A549 (cell line): ENCODE results near the gene FOXP1. TPM values are rescaled to one million over a fixed set of nuclear protein-coding genes. Genes with fewer than 3 reads are reported as not detected.
A peak's percentile ranks its signal among the peaks of the same experiment; 100 is the strongest.

ENCODE experiments used
- ATAC-seq, 2 experiments: fragments of 200-7000 bp in 1 of 2; fragments of >200 bp in 1 of 2; cut with Nextera tagmentation in 1 of 2; cut with Tn5 transposase in 1 of 2; 3 replicates each; pipeline versions ENCODE4 v1.8.0 to v1.9.1; 2018 to 2020; ENCODE audit warnings: mild to moderate bottlenecking in 1 of 2, moderate library complexity in 1 of 2
- CTCF ChIA-PET: fragments of 300-600 bp; sonication (Branson Sonifier 250); formaldehyde crosslinking; extraction: SDS; loops from one replicate; lab custom pipeline; 2021; ENCODE audit warnings: antibody characterized with exemption, inconsistent platforms; lab: Yijun Ruan, JAX
- POLR2A ChIA-PET: fragments of 350-600 bp; formaldehyde crosslinking; extraction: SDS; loops from one replicate; lab custom pipeline; 2021; ENCODE audit warnings: antibody characterized with exemption, inconsistent platforms; lab: Yijun Ruan, JAX
- DNase-seq, 2 experiments: peaks; one replicate each; pipeline versions ENCODE4 v3.0.0 to v3.0.0-alpha.2; 2011 to 2016; ENCODE audit warnings: low read depth in 1 of 2, low spot score in 1 of 2
- FAIRE-seq: peaks from 2 replicates; lab custom pipeline; 2011; peaks lifted over from hg19 to GRCh38; lab: Jason Lieb, UNC
- H3K27ac ChIP-seq, 2 experiments: fragments of >200 bp; sonication (Bioruptor Twin); formaldehyde crosslinking; 3 replicates each; pipeline ENCODE4 v1.5.1; 2016 to 2017
- H3K4me1 ChIP-seq: fragments of >200 bp; sonication (Bioruptor Twin); formaldehyde crosslinking; 3 replicates; pipeline ENCODE4 v1.6.1; 2016
- H3K4me2 ChIP-seq: fragments of >200 bp; sonication (Bioruptor Twin); formaldehyde crosslinking; 3 replicates; pipeline ENCODE4 v1.6.1; 2016
- H3K4me3 ChIP-seq: fragments of >200 bp; sonication (Bioruptor Twin); formaldehyde crosslinking; 3 replicates; pipeline ENCODE4 v1.5.1; 2016
- H3K9me3 ChIP-seq: fragments of >200 bp; sonication (Bioruptor Twin); formaldehyde crosslinking; 3 replicates; pipeline ENCODE4 v1.6.1; 2016
- BCL3 ChIP-seq: fragments of >200 bp; sonication (Bioruptor Twin); formaldehyde crosslinking; IDR thresholded peaks from 3 replicates; pipeline ENCODE4 v1.6.1; 2016
- CBX2 ChIP-seq: fragments of 200-600 bp; sonication (generic); IDR thresholded peaks from 2 replicates; pipeline ENCODE4 v1.6.1; 2016; ENCODE audit warnings: low read depth, mild to moderate bottlenecking, borderline replicate concordance
- CBX8 ChIP-seq: fragments of 200-600 bp; sonication (generic); IDR thresholded peaks from 2 replicates; pipeline ENCODE4 v1.6.1; 2016
- CEBPB ChIP-seq, 2 experiments: fragments of >200 bp in 1 of 2; sonication (Bioruptor Twin) in 1 of 2; formaldehyde crosslinking in 1 of 2; IDR thresholded peaks; 2 replicates each; pipeline ENCODE4 v1.6.1; 2012 to 2016
- CHD2 ChIP-seq: fragments of 150-350 bp; IDR thresholded peaks from 2 replicates; pipeline ENCODE4 v1.6.1; 2014; ENCODE audit warnings: low read length; ENCODE audit not compliant: partially characterized antibody
- CHD4 ChIP-seq: fragments of 200-600 bp; sonication (generic); IDR thresholded peaks from 2 replicates; pipeline ENCODE4 v1.6.1; 2016; ENCODE audit warnings: antibody characterized with exemption, mild to moderate bottlenecking, borderline replicate concordance
- EHF ChIP-seq: fragments of 250-450 bp; sonication (Bioruptor Pico); IDR thresholded peaks from 2 replicates; pipeline ENCODE4 v1.5.0; 2020; ENCODE audit warnings: mild to moderate bottlenecking
- EHMT2 ChIP-seq: fragments of 200-600 bp; sonication (generic); IDR thresholded peaks from 2 replicates; pipeline ENCODE4 v1.6.1; 2016; ENCODE audit warnings: antibody characterized with exemption, low read depth, mild to moderate bottlenecking, moderate library complexity
- EP300 ChIP-seq, 2 experiments: fragments of >200 bp; sonication (Bioruptor Twin); formaldehyde crosslinking; IDR thresholded peaks; 2 replicates in 1 of 2; 3 replicates in 1 of 2; pipeline ENCODE4 v1.6.1; 2016 to 2017
- ESRRA ChIP-seq: fragments of 150-350 bp; IDR thresholded peaks from 2 replicates; pipeline ENCODE4 v1.6.1; 2014; ENCODE audit warnings: mild to moderate bottlenecking, low read length, borderline replicate concordance
- FOSB ChIP-seq: fragments of 250-450 bp; sonication (Bioruptor Pico); IDR thresholded peaks from 2 replicates; pipeline ENCODE4 v1.5.0; 2020; ENCODE audit warnings: mild to moderate bottlenecking, moderate library complexity
- FOSL2 ChIP-seq, 2 experiments: fragments of 450-650 bp in 1 of 2; fragments of >200 bp in 1 of 2; sonication (Bioruptor Twin) in 1 of 2; formaldehyde crosslinking; IDR thresholded peaks; 2 replicates each; pipeline versions ENCODE4 v1.5.0 to v1.6.1; 2016 to 2020; ENCODE audit warnings: mild to moderate bottlenecking in 1 of 2, moderate library complexity in 1 of 2
- FOXS1 ChIP-seq: fragments of 250-450 bp; sonication (Bioruptor Pico); IDR thresholded peaks from 2 replicates; pipeline ENCODE4 v1.5.0; 2020; ENCODE audit warnings: mild to moderate bottlenecking, moderate library complexity
- GATA3 ChIP-seq: IDR thresholded peaks from 2 replicates; pipeline ENCODE4 v1.6.1; 2012; ENCODE audit warnings: borderline replicate concordance
- HDAC2 ChIP-seq: fragments of 200-600 bp; sonication (generic); IDR thresholded peaks from 2 replicates; pipeline ENCODE4 v1.6.1; 2016
- HEYL ChIP-seq: fragments of 250-450 bp; sonication (Bioruptor Pico); IDR thresholded peaks from 2 replicates; pipeline ENCODE4 v1.8.0; 2021; ENCODE audit warnings: mild to moderate bottlenecking, moderate library complexity
- HMGXB4 ChIP-seq: fragments of 250-450 bp; sonication (Bioruptor Pico); IDR thresholded peaks from 2 replicates; pipeline ENCODE4 v1.5.0; 2021; ENCODE audit warnings: mild to moderate bottlenecking, moderate library complexity, borderline replicate concordance
- HOXB5 ChIP-seq: fragments of 250-450 bp; sonication (Bioruptor Pico); IDR thresholded peaks from 2 replicates; pipeline ENCODE4 v1.5.0; 2020; ENCODE audit warnings: mild to moderate bottlenecking, moderate library complexity
- JUN ChIP-seq, 2 experiments: fragments of >200 bp; sonication (Bioruptor Twin); formaldehyde crosslinking; IDR thresholded peaks; 2 replicates in 1 of 2; 3 replicates in 1 of 2; pipeline ENCODE4 v1.6.1; 2016 to 2017
- JUNB ChIP-seq: fragments of >200 bp; sonication (Bioruptor Twin); formaldehyde crosslinking; IDR thresholded peaks from 2 replicates; pipeline ENCODE4 v1.6.1; 2016
- MAX ChIP-seq: IDR thresholded peaks from 2 replicates; pipeline ENCODE4 v1.6.1; 2012
- MAZ ChIP-seq: fragments of 150-350 bp; IDR thresholded peaks from 2 replicates; pipeline ENCODE4 v1.6.1; 2014; ENCODE audit warnings: antibody characterized with exemption, low read depth, low read length, borderline replicate concordance
- NR3C1 ChIP-seq: fragments of >200 bp; sonication (Bioruptor Twin); formaldehyde crosslinking; IDR thresholded peaks from 3 replicates; pipeline ENCODE4 v1.6.1; 2017
- PHF8 ChIP-seq: fragments of 200-600 bp; sonication (generic); IDR thresholded peaks from 2 replicates; pipeline ENCODE4 v1.6.1; 2016; ENCODE audit warnings: low read depth, mild to moderate bottlenecking, antibody characterized with exemption, moderate library complexity, borderline replicate concordance
- POLR2A ChIP-seq: IDR thresholded peaks from 2 replicates; pipeline ENCODE4 v1.6.1; 2012; ENCODE audit warnings: mild to moderate bottlenecking, low read length
- POLR2AphosphoS2 ChIP-seq: conservative IDR thresholded peaks from 2 replicates; pipeline ENCODE4 v1.6.1; 2012; ENCODE audit warnings: low read length, improper control_type of control experiment, inconsistent platforms
- RAD21 ChIP-seq, 2 experiments: fragments of >200 bp in 1 of 2; sonication (Bioruptor Twin) in 1 of 2; formaldehyde crosslinking in 1 of 2; IDR thresholded peaks in 1 of 2; conservative IDR thresholded peaks in 1 of 2; 2 replicates in 1 of 2; 3 replicates in 1 of 2; pipeline ENCODE4 v1.6.1; 2012 to 2018; ENCODE audit warnings: inconsistent platforms in 1 of 2
- RARB ChIP-seq: fragments of 250-450 bp; sonication (Bioruptor Pico); IDR thresholded peaks from 2 replicates; pipeline ENCODE4 v1.8.0; 2021; ENCODE audit warnings: mild to moderate bottlenecking, moderate library complexity
- RCOR1 ChIP-seq: fragments of 150-350 bp; IDR thresholded peaks from 2 replicates; pipeline ENCODE4 v1.6.1; 2014; ENCODE audit warnings: antibody characterized with exemption, low read length, low read depth
- RFX5 ChIP-seq: fragments of 450-650 bp; IDR thresholded peaks from 2 replicates; pipeline ENCODE4 v1.7.1; 2014; ENCODE audit warnings: antibody characterized with exemption, mild to moderate bottlenecking, moderate library complexity
- RNF2 ChIP-seq: fragments of 200-600 bp; sonication (generic); IDR thresholded peaks from 2 replicates; pipeline ENCODE4 v1.6.1; 2016; ENCODE audit warnings: low read depth, mild to moderate bottlenecking, antibody characterized with exemption, moderate library complexity, borderline replicate concordance
- SMC3 ChIP-seq: fragments of >200 bp; sonication (Bioruptor Twin); formaldehyde crosslinking; IDR thresholded peaks from 3 replicates; pipeline ENCODE4 v1.6.1; 2018; ENCODE audit warnings: inconsistent platforms
- SREBF2 ChIP-seq: fragments of 450-650 bp; IDR thresholded peaks from 2 replicates; pipeline ENCODE4 v1.6.1; 2014; ENCODE audit warnings: mild to moderate bottlenecking, moderate library complexity
- TFCP2L1 ChIP-seq: fragments of 250-450 bp; sonication (Bioruptor Pico); IDR thresholded peaks from 2 replicates; pipeline ENCODE4 v1.5.0; 2021; ENCODE audit warnings: mild to moderate bottlenecking
- USF2 ChIP-seq: fragments of 450-650 bp; IDR thresholded peaks from 2 replicates; pipeline ENCODE4 v1.6.1; 2014; ENCODE audit warnings: antibody characterized with exemption
- ZC3H11A ChIP-seq: fragments of 450-650 bp; IDR thresholded peaks from 2 replicates; pipeline ENCODE4 v1.6.1; 2014; ENCODE audit warnings: antibody characterized with exemption, mild to moderate bottlenecking
- ZSCAN20 ChIP-seq: fragments of 250-450 bp; sonication (Bioruptor Pico); IDR thresholded peaks from 2 replicates; pipeline ENCODE4 v1.8.0; 2022; ENCODE audit warnings: mild to moderate bottlenecking, moderate library complexity
- WGBS: methylation state at CpG from one replicate; pipeline ENCODE4 v1.1.6; 2017; ENCODE audit errors: missing lambda C conversion rate; 5-methylcytosine and 5-hydroxymethylcytosine counted together
- polyA plus RNA-seq, 4 experiments: library from polyadenylated mRNA; depleted of rRNA in 3 of 4; stranded (reverse); fragments of >200 nt; fragmentation: RNase III in 1 of 4; extraction: RNeasy Plus Mini Kit Qiagen cat#74134 plus additional on column Dnase treatment in 1 of 4; gene quantifications; 2 replicates in 3 of 4; 3 replicates in 1 of 4; pipeline ENCODE4 v1.2.3, GENCODE V29; 2011 to 2017
- TF ChIP-seq, protein P1 (sequence below): fragments of >200 bp; sonication (Bioruptor Twin); formaldehyde crosslinking; IDR thresholded peaks from 2 replicates; pipeline ENCODE4 v1.6.1; 2016

FOXP1 gene
- polyA plus RNA-seq, 2 of the 4 experiments (the other 2 are of a cell fraction) = 12.8 to 13.9 TPM

GRCh38 chr3:71537211-71537611 lies 46.3 kb downstream of the FOXP1 start:
- peak; percentile 81 to 91 for ATAC-seq
- WGBS = 32% methylated on average over 7 of the region's 7 CpGs
- peak; percentile 55 to 65 for DNase-seq
- peaks cover 56% of the 10 kb centered on the region for H3K4me1 ChIP-seq
- FAIRE-seq = peak; percentile 78
- no peaks in the 10 kb centered on the region for H3K9me3 ChIP-seq
- ChIA-PET POLR2A (interaction anchor here (0.5 to 1.9 kb wide), 3 partner anchors 27 to 46 kb away, joined by 3 to 16 read pairs (median 7); partner anchors contain the start of gene FOXP1), CTCF (interaction anchor here (0.8 kb wide), 1 partner anchor 23 kb away, joined by 3 read pairs; no protein-coding TSS in a partner anchor)
- peak overlapping the region; percentile 63 for H3K4me2 ChIP-seq
- no peak overlapping the region for H3K4me3 ChIP-seq
- H3K27ac ChIP-seq = peak overlapping the region; percentile 68 to 90
- TF ChIP-seq TFCP2L1 (no peak), SMC3 (no peak), RCOR1 (no peak), RARB (no peak), ZC3H11A (no peak), RFX5 (no peak), CBX8 (no peak), POLR2AphosphoS2 (no peak), JUN (IDR thresholded peaks at IDR 0.05) (0 out of 5 replicates have a peak, but pooled peaks of 1 of the 2 experiments have one; percentile 32), HMGXB4 (CRISPR knock-in tag) (no peak), HDAC2 (no peak), FOSB (CRISPR knock-in tag) (no peak), NR3C1 (no peak), GATA3 (peak; percentile 20; the same call in 1 of the 2 replicates), RNF2 (no peak), EP300 (IDR thresholded peaks at IDR 0.05) (peak in 1 of 2 experiments; percentile 36; a peak in 1 of 5 replicates), JUNB (peak; percentile 48; the same call in 1 of the 2 replicates), POLR2A (no peak), HOXB5 (CRISPR knock-in tag) (no peak), SREBF2 (no peak), RAD21 (conservative IDR thresholded peaks at IDR 0.05 in 1 of 2, IDR thresholded peaks at IDR 0.05 in 1 of 2) (no peak; a peak in 1 of 5 replicates), FOSL2 (IDR thresholded peaks at IDR 0.05) (peak; percentile 17; the same call in 1 of the 2 replicates), FOSL2 (CRISPR knock-in tag; IDR thresholded peaks at IDR 0.05) (peak; percentile 49), FOXS1 (CRISPR knock-in tag) (no peak), BCL3 (no peak), ESRRA (no peak), CBX2 (no peak), USF2 (no peak), EHMT2 (no peak), ZSCAN20 (CRISPR knock-in tag) (no peak), MAZ (no peak), HEYL (CRISPR knock-in tag) (no peak), CHD2 (no peak), PHF8 (no peak), CHD4 (no peak), CEBPB (IDR thresholded peaks at IDR 0.05) (peak in 1 of 2 experiments; percentile 16; a peak in 1 of 4 replicates), MAX (peak; percentile 69), EHF (CRISPR knock-in tag) (no peak)
- TF ChIP-seq, protein P1, sequence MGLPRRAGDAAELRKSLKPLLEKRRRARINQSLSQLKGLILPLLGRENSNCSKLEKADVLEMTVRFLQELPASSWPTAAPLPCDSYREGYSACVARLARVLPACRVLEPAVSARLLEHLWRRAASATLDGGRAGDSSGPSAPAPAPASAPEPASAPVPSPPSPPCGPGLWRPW = no peak
